ENCODE data around the gene MYLK4. TPM values are rescaled to one million over a fixed set of nuclear protein-coding genes. Genes with fewer than 3 reads are reported as not detected.

MYLK4 gene
- total and polyA plus RNA-seq, 2 donors (not counting 3 experiments of a cell fraction or from before 2014, with no cell fraction given), result 0.41 to 0.62 TPM

- BruUV-seq (replicated peaks), result no TSS peak
- no peak for TF ChIP-seq CTCF (IDR thresholded peaks at IDR 0.05; ENCODE audit: extremely low read depth in 1 of 2, insufficient read depth in 1 of 2, low read depth in 1 of 2, low read length in 2 of 2)
- no peak for TF ChIP-seq JUN (IDR thresholded peaks at IDR 0.05; ENCODE audit: borderline replicate concordance, insufficient read depth, insufficient read length, low read depth)
- TF ChIP-seq MAX (IDR thresholded peaks at IDR 0.05; ENCODE audit: insufficient read depth, insufficient read length), result no peak
- TF ChIP-seq POLR2AphosphoS5 (IDR thresholded peaks at IDR 0.05; ENCODE audit: insufficient read depth, low read depth, low read length), result no peak
- no peak for TF ChIP-seq EZH2 (IDR thresholded peaks at IDR 0.05; ENCODE audit: borderline replicate concordance, low read depth, low read length, severe bottlenecking)
- no peak for TF ChIP-seq GATA2 (IDR thresholded peaks at IDR 0.05; ENCODE audit: insufficient read depth, insufficient read length, low read depth, low read length)
- no peak for TF ChIP-seq POLR2A (IDR thresholded peaks at IDR 0.05; ENCODE audit: low read depth, low read length)
- TF ChIP-seq FOS (IDR thresholded peaks at IDR 0.05; ENCODE audit: borderline replicate concordance, insufficient read depth, low read length), result no peak
- no peak for TF ChIP-seq MYC (IDR thresholded peaks at IDR 0.05; ENCODE audit: low read depth, low read length)
- no peak overlapping the region for H2AFZ ChIP-seq (ENCODE audit: low read depth, low read length)
- H3K27me3 ChIP-seq (ENCODE audit: control insufficient read depth in 2 of 2, insufficient read depth in 2 of 2, low read length in 2 of 2), result no peaks in the 10 kb centered on the region
- ChIA-PET CTCF (no interaction called here), POLR2A (no interaction called here)
- H3K4me3 ChIP-seq (replicated peaks in 1 of 3; ENCODE audit: insufficient read depth in 1 of 3, low read depth in 1 of 3, low read length in 3 of 3), result no peak overlapping the region
- no peaks in the 10 kb centered on the region for H3K36me3 ChIP-seq (ENCODE audit: control insufficient read depth in 2 of 2, extremely low read depth in 1 of 2, insufficient read depth in 2 of 2, low read length in 2 of 2)
- no peaks in the 10 kb centered on the region for H3K9me1 ChIP-seq (replicated peaks; ENCODE audit: control insufficient read depth, extremely low read depth, insufficient read depth, low read length)
- H4K20me1 ChIP-seq (replicated peaks; ENCODE audit: control insufficient read depth, extremely low read depth, insufficient read depth, low read length), result no peaks in the 10 kb centered on the region
- H3K27ac ChIP-seq (ENCODE audit: insufficient read depth, low read depth, low read length), result no peak overlapping the region
- H3K4me1 ChIP-seq (ENCODE audit: control insufficient read depth, extremely low read depth, insufficient read depth, low read length), result peaks cover 21% of the 10 kb centered on the region
- intact Hi-C loops (cut with micrococcal nuclease), result no loop called here
- DNase-seq (ENCODE audit: low read depth, low spot score) (no peak), FAIRE-seq (no peak)
- no peak overlapping the region for H3K9ac ChIP-seq (replicated peaks; ENCODE audit: extremely low read depth, insufficient read depth, low read length)
- no peak overlapping the region for H3K4me2 ChIP-seq (ENCODE audit: insufficient read depth, low read length)
- H3K79me2 ChIP-seq (ENCODE audit: control insufficient read depth, insufficient read depth, low read length), result no peaks in the 10 kb centered on the region
- H3K9me3 ChIP-seq (replicated peaks; ENCODE audit: control insufficient read depth, insufficient read depth, low read length), result no peaks in the 10 kb centered on the region
- dilution Hi-C loops (cut with MboI; ENCODE audit: extremely low pct_ligation_motif_present, low sequenced_read_pairs), result no loop called here
These were observed 29.5 kb downstream of the MYLK4 start for GRCh38 chr6:2721219-2721618.
